NT2/D1 (cell line): Measurements from ENCODE around the gene TMEM125.

Experiments
- SUZ12 ChIP-seq: IDR thresholded peaks from 2 replicates; pipeline ENCODE4 v1.6.1; 2011; ENCODE audit not compliant: insufficient read length, insufficient read depth; ENCODE audit errors: extremely low read depth
- ZNF274 ChIP-seq: IDR thresholded peaks from 2 replicates; pipeline ENCODE4 v1.6.1; 2011; ENCODE audit warnings: mild to moderate bottlenecking, low read depth, low read length

DNA sequence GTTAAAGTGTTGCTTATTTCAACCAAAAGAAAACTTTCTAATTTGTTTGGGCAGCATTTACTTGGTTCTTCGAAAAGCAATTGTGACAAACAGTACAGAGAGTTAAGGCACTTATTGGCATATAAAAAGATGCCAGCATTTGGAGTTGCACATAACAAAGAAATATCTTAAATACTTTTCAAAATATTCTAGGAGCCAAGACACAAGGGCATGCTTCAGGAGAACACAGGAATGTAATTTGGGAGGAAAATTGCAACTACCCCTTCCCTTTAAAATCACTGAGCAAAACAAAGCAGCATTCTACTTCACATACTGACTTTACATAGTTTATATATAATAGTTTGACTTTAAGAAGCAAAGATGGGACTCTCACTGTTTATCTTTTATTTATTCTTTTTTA, 26.4 kb downstream of the TMEM125 start:
- no peak for TF ChIP-seq ZNF274
- no peak for TF ChIP-seq SUZ12
